Mammary epithelial cell (primary cell): Measurements from ENCODE around the gene NSG1.

Source experiments
- CTCF ChIP-seq, 2 donors: IDR thresholded peaks in 1 of 2; conservative IDR thresholded peaks in 1 of 2; 2 replicates each; pipeline ENCODE4 v1.5.1; 2011 to 2012; ENCODE audit warnings: inconsistent platforms in 2 of 2, low read length in 2 of 2, mild to moderate bottlenecking in 2 of 2, control low read depth in 1 of 2, low read depth in 1 of 2; ENCODE audit not compliant: insufficient read depth in 1 of 2; ENCODE audit errors: extremely low read depth in 1 of 2
- EZH2 ChIP-seq: IDR thresholded peaks from 2 replicates; pipeline ENCODE4 v1.6.1; 2012; ENCODE audit warnings: low read length, inconsistent platforms, borderline replicate concordance

DNA sequence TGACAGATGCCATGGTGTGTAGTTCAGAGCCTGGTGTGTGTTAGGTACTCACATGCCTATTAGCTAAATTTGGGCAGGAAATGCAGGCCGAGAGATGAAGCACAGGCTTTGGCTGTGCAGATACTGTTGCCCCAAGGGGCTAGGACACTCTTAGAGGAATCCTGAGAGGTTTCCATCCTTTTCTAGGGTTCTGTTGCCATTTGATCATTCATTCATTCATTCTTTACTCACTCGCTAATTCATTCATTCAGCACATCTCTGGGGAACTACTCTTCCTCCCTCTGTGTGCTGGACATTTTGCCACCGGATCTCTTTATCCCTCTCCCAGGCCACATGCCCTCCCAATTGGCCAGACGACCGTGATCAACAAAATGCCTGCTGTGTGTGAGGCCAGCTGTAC is 43.9 kb upstream of the NSG1 start:
- TF ChIP-seq EZH2 = no peak
- TF ChIP-seq CTCF (conservative IDR thresholded peaks at IDR 0.05 in 1 of 2, IDR thresholded peaks at IDR 0.05 in 1 of 2; ENCODE audit: extremely low read depth in 1 of 2, insufficient read depth in 1 of 2, low read depth in 1 of 2, low read length in 2 of 2) = no peak
